WI38 (cell line): ENCODE data around the gene TESK2.

Experiments used
- H3K4me3 ChIP-seq: 2 replicates; pipeline ENCODE4 v1.5.1; 2011; ENCODE audit warnings: low read depth, mild to moderate bottlenecking, control low read depth, low read length
- TF ChIP-seq, protein P1 (sequence below): IDR thresholded peaks from 2 replicates; pipeline ENCODE4 v1.5.1; 2012; ENCODE audit warnings: low read depth, mild to moderate bottlenecking, control low read depth, low read length

TESK2 gene

DNA sequence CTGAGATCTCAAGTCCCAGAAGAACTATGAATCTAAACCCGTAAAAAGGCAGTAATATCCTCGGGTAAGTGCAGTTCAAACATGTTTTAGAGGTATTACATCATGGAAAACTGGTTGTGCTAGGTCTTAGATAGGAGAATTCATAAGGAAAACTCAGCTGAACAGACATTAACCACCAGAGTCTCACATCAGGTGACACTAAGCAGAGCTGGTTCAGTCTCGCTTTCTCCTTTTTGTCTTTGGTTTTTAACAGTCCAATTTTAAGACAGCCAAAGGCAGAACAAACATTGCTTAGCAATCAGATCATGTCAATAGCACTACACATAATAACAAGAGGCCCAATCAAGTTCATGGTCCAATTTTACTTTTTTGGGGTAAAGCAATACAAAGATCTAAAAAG lies 87.7 kb downstream of the TESK2 start:
- H3K4me3 ChIP-seq: no peak overlapping the region
- TF ChIP-seq, protein P1, sequence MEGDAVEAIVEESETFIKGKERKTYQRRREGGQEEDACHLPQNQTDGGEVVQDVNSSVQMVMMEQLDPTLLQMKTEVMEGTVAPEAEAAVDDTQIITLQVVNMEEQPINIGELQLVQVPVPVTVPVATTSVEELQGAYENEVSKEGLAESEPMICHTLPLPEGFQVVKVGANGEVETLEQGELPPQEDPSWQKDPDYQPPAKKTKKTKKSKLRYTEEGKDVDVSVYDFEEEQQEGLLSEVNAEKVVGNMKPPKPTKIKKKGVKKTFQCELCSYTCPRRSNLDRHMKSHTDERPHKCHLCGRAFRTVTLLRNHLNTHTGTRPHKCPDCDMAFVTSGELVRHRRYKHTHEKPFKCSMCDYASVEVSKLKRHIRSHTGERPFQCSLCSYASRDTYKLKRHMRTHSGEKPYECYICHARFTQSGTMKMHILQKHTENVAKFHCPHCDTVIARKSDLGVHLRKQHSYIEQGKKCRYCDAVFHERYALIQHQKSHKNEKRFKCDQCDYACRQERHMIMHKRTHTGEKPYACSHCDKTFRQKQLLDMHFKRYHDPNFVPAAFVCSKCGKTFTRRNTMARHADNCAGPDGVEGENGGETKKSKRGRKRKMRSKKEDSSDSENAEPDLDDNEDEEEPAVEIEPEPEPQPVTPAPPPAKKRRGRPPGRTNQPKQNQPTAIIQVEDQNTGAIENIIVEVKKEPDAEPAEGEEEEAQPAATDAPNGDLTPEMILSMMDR: no peak

DNA sequence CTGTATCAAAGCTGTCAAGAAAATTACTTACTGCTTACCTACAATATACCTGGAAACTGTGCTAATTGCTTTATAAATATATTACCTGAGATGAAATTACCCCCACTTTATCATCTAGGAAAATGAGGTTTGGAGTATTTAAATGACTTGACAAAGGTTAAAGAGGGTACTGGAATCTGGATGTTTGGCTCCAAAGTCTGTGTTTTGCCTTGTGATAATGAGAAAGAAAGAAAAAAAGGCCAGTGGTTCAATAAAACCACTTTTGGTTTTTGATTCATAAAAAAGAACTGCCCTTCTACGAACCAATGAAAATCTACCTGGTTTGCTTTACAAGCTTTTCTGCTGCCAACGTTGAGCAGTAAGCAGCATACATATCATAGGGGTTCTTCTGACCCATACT lies 89.4 kb downstream of the TESK2 start:
- TF ChIP-seq, protein P1: no peak
- H3K4me3 ChIP-seq: no peak overlapping the region

DNA sequence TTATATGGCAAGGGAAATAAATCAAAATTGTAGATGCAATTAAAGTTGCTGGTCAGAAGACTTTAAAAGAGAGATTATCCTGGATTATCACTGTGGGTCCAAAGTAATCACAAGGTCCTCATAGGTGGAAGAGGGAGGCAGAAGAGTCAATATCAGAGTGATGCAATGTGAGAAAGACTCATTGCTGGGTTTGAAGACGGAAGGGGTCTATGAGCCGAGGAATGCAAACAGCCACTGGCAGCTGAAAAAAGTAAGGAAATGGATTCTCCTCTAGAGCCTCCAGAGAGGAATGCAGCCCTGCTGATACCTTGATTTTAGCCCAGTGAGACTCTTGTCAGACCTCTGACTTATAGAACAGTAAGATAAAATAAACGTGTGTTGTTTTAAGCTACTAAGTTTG lies 90.9 kb downstream of the TESK2 start:
- TF ChIP-seq, protein P1: no peak

DNA sequence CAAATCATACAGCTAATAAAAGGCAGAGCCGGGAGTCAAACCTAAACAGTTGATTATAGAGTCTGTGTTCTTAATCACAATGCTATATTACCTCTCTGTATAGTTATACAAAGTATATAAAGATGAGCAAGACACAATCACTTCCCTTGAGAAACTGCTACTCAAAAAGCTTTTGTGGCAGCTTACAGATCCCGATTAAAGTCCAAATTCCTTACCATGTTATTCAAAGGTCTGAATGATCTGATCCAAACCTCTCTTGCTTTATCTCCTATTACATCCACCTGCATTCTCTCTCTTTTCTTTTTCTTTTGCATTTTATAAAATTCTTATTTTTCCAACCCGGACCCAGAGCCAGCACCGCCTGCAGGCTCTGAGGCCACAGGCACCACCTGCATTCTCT lies 93.7 kb downstream of the TESK2 start:
- H3K4me3 ChIP-seq: no peak overlapping the region
- TF ChIP-seq, protein P1: no peak

More for the DNA sequence above, 90.9 kb downstream of the TESK2 start:
- H3K4me3 ChIP-seq: no peak overlapping the region

DNA sequence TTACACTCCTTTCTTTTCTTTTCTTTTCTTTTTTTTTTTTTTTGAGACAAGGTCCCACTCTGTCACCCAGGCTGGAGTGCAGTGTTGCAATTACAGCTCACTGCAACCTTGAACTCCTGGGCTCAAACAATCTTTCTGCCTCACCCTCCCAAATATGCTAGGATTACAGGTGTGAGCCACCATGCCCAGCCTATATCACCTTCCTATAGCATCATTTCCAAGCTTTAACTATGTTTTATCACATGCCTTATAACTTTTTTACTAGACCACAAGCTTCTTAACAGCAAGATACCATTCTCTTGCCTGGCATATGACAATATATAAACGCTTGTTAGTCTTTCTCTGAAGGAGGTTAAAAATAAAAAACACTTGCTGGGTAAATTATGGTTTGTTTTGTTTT lies 95.4 kb downstream of the TESK2 start:
- no peak overlapping the region for H3K4me3 ChIP-seq
- TF ChIP-seq, protein P1: no peak

DNA sequence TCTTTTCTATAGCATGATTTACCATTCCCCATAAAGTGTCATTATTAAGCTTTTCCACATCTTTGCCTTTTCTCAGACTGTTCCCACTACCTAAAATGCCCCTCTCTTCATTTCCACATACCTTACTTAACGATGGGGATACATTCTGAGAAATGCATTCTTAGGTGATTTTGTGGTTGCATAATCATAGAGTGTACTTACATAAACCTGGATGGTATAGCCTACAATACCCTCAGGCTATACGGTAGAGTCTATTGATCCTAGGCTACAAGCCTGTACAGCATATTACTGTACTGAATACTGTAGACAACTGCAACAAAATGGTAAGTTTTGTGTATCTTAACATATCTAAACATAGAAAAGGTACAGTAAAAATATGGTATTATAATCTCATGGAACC lies 95.9 kb downstream of the TESK2 start:
- H3K4me3 ChIP-seq: no peak overlapping the region
- TF ChIP-seq, protein P1: no peak

DNA sequence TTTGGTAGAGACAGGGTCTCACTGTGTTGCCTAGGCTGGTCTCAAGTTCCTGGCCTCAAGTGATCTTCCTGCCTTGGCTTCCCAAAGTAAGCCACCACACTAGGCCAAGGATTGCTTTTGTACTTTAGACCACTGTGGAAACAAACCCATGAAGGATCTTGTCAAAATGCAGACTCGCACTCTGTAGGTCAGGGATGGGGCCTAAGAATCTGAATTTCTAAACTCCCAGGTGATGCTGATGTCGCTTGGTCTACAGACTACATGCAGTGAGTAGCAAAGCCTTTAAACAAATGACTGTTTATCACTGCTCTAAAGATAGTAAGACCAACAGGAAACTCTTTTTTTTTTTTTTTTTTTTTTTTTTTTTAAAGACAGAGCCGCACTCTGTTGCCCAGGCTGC lies 96.6 kb downstream of the TESK2 start:
- H3K4me3 ChIP-seq: no peak overlapping the region

More for the DNA sequence above, 96.6 kb downstream of the TESK2 start:
- TF ChIP-seq, protein P1: no peak
